Cardiac fibroblast (primary cell): ENCODE results near the gene CHD9.
A peak's percentile ranks its signal among the peaks of the same experiment; 100 is the strongest.

Experiments
- DNase-seq, 2 donors: peaks; one replicate each; pipeline versions ENCODE4 v3.0.0 to v3.0.0-alpha.2; 2010; ENCODE audit warnings: low read depth in 2 of 2
- H3K4me3 ChIP-seq, 2 donors: replicated peaks in 1 of 2; 1 replicate in 1 of 2; 2 replicates in 1 of 2; pipeline ENCODE4 v1.5.1; 2011; ENCODE audit warnings: low read depth in 2 of 2, low read length in 2 of 2, mild to moderate bottlenecking in 2 of 2, moderate library complexity in 1 of 2
- CTCF ChIP-seq: IDR thresholded peaks from one replicate; pipeline ENCODE4 v1.5.1; 2011; ENCODE audit warnings: low read depth, mild to moderate bottlenecking, low read length, inconsistent platforms

CHD9 gene

DNA sequence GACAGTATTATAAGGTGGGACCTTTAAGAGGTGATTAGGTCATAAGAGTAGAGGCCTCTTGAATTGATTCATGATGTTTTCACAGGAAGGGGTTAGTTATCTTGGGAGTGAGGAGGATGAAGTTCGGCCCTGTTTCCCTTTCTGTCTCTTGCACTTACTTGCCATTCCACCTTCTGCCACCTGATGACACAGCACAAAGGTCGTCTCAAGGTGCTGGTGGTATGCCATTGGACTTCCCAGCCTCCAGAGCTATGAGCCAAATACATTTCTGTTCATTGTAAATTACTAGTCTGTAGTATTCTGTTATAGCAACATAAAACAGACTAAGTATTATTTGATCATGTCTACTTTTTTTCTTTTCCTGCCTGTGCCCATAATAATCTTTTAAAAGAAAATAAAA, 23.5 kb downstream of the CHD9 start:
- DNase-seq, result no peak
- TF ChIP-seq CTCF, result no peak

DNA sequence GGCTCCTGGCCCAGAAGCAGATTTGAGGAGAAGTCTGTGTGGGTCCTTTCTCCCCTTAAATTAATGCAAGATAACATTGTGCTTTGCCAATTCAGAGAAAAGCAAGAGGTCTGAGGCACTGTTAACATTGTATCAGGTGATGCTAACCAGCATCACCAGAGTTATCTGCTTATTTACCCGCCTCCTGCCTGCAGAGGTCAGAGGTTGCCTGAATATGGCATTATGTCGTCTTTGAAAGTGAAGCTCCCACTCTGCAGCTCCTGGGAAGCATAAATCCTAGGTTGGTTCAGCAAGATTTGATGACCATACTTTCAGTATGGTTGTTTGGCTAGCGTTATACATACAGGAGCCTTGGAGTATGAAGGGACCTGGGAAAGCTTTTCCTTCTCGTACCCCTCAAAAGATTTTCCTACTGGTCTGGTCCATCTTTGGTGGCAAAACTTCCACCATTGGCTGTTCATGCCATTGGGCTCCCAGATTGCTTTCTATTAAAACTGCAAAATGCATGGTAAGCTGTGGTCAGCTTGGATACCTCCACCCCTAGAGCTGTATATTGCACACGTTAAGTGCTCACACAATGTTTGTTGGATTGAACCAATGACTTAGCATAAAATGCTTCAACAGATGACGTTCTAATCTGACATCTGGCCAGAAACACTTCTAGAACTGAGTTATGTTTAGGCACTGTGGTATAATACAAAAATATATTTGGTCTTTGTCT, 24.1 kb downstream of the CHD9 start:
- TF ChIP-seq CTCF, result no peak
- peak in 1 of 2 donors; percentile 37 for DNase-seq
- H3K4me3 ChIP-seq, result no peak overlapping the region

More for the DNA sequence above, 23.5 kb downstream of the CHD9 start:
- H3K4me3 ChIP-seq, result no peak overlapping the region

- DNase-seq, result peak; percentile 90 to 92
- peak overlapping the region; percentile 5 to 11 for H3K4me3 ChIP-seq
- no peak for TF ChIP-seq CTCF
Measured at GRCh38 chr16:53080345-53081031, 25.7 kb downstream of the CHD9 start.

- no peak for TF ChIP-seq CTCF
- no peak for DNase-seq
- no peak overlapping the region for H3K4me3 ChIP-seq
Measured at GRCh38 chr16:53081032-53081424, 26.2 kb downstream of the CHD9 start.

- DNase-seq, result no peak
- no peak for TF ChIP-seq CTCF
- no peak overlapping the region for H3K4me3 ChIP-seq
Measured at GRCh38 chr16:53081686-53082407, 27.1 kb downstream of the CHD9 start.

- no peak for TF ChIP-seq CTCF
- H3K4me3 ChIP-seq, result no peak overlapping the region
- no peak for DNase-seq
Measured at GRCh38 chr16:53082509-53082908, 27.7 kb downstream of the CHD9 start.
